LoVo (cell line): ENCODE measurements around the gene ASIC5.
"Not testable (repeated sequence)": the region's sequence is repeated elsewhere in the genome, so short reads cannot be mapped to it uniquely, and the experiment has no call there.

Experiments
- DNase-seq: peaks from one replicate; pipeline ENCODE4 v3.0.0-alpha.2; 2016; ENCODE audit warnings: low spot score

ASIC5 gene

DNA sequence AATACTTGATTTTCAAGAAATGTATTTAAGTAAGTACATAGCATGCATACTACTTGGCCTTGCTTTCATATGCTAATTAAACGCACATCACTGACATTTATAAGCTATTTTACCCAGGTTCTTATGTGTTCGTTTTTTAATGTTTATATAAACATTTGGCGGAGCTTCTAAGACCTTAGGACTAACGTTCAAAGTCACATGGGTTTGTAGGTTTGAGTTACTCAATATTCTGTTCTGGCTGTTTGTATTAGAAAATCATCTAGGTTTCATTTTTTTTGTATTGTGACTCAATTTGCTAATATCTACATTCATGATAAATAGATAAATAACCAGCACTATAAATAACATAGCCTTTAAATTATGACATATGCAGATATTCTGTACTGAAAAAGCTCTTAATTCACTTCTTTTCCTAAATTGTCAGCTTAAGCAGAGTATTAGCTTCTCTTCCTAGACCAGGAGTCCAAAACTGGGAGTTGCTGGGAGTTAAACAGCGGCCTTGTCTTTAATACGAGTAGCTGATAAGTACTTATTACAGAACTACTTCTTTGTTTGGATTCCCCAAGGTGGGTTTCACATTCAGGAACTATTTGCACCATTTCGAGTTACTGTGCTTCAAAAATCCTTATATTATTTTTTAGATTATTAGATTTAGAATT is 65.3 kb downstream of the ASIC5 start:
- DNase-seq: no peak

DNA sequence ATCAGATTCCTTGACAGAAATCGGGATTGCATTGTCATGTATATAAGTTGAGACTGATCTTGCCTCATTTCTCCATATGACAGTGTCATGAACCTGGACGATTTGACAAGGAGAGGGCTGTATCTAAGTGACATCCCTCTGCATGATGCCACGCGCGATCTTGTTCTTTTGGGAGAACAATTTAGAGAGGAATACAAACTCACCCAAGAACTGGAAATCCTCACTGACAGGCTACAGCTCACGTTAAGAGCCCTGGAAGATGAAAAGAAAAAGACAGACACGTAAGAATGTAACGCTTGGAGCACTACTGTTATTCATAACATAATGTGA is 66.3 kb downstream of the ASIC5 start:
- DNase-seq: no peak

DNA sequence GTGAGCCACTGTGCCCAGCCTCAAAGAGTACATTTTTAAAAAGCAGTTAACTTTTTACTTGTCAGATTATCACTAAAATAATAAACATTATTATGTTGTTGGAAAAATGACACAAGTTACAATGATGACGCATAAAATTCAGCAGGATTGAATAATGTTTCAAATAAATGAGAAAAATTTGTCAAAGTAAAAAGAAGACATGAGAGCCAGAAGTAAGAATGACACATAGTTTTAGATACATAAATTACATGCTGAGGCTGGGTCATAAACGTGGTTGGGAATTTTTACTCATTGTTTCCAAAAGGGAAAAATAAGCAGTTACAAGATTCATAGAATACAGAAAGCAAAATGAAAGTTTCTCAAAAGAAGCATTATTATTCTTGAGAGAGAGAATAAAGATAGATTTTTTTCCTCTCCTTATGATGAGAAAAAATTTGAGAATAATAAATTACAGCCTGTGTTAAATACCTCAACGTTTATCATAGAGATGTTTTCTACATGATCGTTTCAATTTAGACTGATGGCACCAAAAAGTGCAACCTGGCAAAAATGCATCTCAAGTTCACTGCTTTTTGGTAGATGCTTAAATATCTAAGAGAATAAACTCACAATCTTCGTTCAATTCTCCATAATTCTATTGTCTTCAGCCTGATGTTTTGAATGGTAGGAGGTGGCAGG is 66.8 kb downstream of the ASIC5 start:
- no peak for DNase-seq

DNA sequence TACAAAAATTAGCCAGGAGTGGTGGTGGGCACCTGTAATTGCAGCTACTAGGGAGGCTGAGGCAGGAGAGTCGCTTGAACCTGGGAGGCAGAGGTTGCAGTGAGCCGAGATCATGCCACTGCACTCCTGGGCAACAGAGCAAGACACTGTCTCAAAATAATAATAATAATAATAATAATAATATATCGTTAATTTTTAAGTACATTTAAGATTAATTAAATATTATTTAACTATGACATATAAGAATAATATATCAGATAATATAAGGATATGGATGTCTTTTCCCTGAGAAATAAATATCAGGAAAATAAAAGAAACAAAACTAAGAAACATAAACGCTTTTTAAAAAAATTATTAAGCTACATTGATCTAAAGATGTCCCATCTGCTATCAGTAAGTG is 68.5 kb downstream of the ASIC5 start:
- DNase-seq: not testable (repeated sequence)

DNA sequence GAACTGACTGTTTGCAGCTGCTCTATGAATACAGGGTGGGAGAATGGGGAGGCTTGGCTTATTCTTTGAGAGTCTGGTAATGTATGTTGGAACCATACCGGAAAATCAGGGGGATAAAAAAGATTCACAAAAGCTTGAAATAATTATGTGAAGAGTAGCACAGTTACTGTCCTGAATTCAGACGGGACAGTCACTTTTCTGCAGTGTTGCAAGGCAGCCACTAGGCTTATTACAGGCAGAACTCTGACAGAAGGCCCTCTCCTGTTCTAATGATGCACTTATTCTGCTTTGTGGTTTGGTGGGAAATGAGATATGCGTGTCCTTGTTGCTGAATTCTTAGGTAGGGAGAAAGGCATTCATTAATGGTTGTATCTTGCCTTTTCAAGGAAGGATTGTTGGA is 70.1 kb downstream of the ASIC5 start:
- DNase-seq: no peak

DNA sequence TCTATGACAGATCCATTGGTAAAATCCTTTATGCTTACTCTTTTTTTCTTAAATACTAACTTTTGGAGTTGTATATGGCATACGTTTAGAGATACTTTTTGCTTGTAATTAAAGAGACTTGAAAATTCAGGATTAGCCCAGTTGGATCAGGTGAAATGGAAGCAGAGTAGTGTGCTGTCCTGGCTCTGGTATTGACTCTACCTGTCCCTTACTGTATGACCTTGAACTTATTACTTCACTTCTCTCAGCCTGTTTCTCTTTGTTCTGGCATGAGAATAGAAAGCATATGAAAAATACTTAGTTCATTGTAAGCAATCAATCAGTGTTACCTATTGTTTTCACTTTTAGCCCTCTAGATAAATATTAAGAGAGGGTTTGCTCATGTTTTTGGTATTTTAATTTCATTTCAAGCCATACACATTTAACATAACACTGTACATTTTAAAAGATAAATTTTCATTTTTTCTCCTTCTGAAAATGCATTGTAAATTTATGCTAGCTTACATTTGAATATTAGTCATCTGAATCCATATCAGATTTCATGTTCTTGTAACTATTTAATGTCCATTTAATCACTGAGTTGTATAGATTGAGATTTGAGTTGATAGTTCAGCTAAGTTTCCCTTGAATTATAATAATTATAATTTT is 71.4 kb downstream of the ASIC5 start:
- DNase-seq: no peak

DNA sequence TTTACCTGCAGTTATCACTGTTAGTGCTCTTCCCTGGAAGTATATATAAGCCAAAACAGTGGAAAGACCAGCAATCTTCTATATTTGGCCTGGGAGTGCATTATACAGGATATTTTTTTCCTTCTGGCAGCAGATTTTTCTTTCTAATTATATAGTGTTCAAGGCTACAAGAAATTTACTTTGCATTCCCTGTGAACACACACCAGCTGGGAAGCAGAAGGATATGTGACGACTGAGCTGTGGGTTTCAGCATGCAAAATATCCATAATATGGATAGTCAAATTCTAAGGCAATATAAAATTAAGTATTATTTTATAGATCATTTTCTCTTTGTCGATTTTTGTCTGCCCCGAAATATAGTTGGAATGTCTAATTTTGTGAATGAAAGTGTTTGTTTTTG is 76.1 kb downstream of the ASIC5 start:
- no peak for DNase-seq

DNA sequence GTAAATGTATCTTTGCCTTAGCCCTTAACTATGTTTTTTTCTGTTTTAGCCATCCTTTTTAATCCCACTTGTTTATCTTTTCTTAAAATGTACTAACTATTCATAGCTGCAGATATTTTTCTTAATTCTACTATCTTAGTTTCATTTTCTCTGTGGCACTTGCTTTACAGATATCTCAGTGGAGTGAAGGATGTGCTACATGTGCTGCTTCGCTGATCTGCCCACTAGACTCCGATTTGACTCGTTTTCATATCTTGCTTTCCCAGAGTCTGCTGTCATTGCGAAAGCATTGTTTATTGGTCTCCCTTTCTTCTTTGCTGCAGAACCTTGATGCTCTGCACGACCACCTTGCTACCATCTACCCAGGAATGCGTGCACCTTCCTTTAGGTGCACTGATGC is 76.7 kb downstream of the ASIC5 start:
- no peak for DNase-seq

DNA sequence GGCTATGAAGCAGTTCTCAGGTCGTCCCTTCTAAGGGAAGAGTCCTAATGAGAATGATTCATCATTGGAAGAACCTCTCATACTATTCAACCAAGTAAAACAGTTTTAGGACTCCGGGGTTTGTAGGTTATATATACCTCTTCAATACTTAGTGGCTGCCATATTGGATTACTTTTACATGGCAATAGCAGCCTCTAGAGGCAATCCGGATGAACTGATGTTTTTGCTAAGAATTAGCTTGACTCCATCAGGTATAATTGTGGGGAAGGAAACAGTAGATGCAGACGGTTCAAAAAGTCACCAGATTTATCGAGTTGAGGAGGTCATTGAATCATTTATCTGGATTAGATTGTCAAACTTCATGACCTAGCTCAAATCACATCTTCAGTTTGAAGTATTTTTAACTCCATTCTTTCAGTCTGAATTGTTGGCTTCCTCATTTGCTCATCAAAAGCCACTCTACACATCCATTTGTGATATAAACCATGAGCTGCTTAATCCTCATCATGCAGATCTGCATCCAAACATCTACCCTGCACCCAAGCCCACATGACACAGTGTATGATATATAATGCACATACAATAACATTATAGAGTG is 78.9 kb downstream of the ASIC5 start:
- DNase-seq: peak; percentile 62

DNA sequence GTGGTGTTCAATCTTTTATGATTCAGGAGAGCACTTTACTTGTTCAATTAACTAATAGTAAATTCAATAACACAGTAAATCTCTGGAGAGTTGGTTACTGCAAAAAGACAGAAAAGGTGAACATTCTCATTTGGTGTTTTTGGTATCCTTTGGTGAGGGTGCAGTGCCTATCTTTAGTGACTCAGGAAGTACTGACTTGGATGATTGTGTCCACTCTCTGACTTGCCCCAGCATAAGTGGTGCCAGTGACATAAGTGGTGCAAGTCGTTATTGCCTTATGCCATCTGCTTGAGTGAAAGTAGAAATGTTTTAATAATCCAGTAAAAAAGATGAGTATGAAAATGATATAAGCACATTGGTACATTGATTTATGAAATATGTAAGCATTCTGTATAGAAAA is 80.2 kb downstream of the ASIC5 start:
- no peak for DNase-seq

DNA sequence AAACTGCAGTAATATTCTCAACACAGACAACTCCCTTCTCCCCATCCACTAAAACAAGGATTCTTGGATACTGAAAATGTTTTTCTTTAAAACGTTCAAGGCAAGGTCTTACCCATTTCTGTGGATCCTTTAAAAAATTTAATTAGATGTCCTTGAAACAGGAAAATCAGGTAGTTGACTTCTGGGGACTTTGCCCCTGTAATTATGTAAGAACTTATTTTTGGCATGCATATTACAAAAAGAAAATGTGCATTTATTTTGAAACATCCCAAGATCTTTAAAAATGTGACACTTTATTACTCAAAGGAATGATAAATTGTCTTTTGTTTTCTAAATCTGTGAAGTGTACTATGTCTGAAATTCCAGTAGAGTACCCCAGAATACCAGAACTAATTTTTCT is 81.4 kb downstream of the ASIC5 start:
- no peak for DNase-seq

DNA sequence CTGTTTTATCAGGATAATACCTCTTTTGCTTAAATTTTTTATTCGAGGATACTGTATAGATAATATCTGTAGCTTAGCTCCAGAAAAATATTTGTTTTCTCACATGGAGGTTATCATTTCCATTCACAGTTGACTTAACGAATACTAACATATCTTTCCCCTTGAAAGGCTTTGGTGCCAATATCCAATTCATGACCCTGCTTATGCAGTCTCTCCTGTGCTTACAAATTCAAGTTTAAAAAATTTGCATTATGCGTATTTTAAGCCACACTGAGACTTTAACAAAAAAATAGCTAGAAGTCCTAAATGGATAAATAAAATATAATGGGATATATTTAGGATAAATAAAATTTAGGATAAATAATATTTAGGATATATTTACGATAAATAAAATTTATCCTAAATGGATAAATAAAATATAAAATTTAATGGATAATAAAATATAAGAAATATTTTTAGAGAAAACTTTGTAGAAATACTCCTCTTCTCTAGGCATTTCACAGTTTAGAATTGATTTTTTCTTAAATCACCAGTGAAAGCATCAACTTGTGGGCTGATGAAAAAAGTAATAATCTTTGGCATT is 84.7 kb downstream of the ASIC5 start:
- DNase-seq: no peak

DNA sequence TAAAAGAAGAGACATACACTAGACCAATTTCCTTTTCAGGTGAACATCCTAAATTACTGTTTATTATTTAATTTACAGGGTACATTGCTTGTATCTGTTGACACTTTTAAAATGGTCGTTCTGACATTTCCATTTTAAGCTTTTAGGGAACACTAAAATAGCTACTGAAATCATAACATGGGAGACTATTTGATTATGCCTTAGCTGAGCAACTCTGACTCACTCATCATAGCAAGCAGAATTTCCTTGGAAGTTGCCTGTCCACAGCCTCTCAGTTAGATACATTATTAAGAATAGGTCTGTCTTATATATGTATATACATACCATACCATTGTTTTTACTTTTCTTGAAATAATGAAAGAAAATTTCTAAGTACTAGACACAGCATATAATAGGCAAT is 85.3 kb downstream of the ASIC5 start:
- DNase-seq: no peak
